ENCODE results near the gene POLR1E. TPM values are rescaled to one million over a fixed set of nuclear protein-coding genes. Genes with fewer than 3 reads are reported as not detected.
"Not testable (repeated sequence)": the region's sequence is repeated elsewhere in the genome, so short reads cannot be mapped to it uniquely, and the experiment has no call there.

The POLR1E gene
- total RNA-seq, 2 experiments from 2014 or later: 80.6 to 81.2 TPM

GRCh38 chr9:37456817-37457216 is 28.9 kb upstream of the POLR1E start:
- ChIA-PET POLR2A (interaction anchor here (0.8 kb wide), 1 partner anchor 8 kb away, joined by 4 read pairs; the partner anchor contains the start of gene ZBTB5), CTCF (no interaction called here)

DNA sequence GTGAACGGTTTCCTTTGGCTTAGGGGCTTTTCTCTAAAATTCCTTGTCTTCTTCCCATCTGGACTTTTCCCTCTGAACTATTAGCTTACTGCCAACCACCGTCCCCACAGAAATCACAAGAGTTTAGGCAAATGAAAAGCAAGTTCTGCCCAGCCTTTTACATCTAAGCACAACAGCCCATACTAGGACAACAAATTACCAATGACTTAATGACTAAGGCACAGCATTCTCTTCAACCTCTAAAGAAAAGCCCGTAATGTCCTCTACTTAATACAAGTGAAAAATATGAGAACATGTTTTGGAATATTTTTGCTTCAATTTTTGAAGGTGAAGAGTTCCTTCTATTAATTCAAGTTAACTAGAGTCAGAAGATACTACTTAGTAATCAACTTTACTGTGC is 21.7 kb upstream of the POLR1E start:
- CTCF ChIA-PET: no interaction called here
- POLR2A ChIA-PET: interaction anchor here (2.3 kb wide), 1 partner anchor 13 kb away, joined by 7 read pairs; no protein-coding TSS in a partner anchor

DNA sequence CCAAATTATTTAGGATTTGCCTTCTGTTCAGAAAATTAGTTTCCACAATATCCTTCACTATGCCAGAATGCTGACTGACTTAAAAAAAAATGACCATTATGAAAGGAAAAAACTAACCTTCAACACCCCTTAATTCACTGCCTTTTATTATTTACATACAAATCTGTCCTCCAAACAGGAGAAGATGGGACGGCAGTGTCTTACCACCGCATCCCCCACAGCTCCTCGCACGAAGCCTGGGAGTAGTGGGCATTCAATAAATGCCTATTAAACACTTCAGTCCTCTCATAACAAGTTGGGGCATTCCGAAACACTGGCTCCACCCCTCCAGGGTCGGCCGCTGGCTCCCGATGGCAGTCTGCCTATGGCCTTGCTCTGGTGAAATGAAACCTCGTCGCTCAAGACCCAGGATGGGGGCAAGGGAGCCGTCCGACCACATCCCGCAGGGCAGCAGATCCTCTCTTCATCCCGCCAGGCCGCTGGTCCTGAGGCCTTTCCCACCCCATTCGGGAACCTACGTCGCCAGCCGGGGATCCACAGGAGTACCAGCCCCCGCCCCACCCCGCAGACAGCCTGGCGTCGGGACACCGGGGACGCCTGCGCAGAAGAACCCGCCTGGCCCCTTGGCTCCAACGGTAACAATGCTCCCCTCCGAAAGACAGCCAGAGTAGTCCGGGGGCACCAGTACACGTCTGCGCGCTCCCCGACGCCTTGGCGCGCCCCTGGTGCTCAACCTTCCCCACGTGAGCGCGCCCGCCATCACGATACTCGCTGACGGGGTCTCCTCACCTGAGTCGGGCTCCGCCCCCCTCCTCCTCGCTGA is 21.1 kb upstream of the POLR1E start:
- ChIA-PET POLR2A (interaction anchor here (1.3 to 2.5 kb wide), 3 partner anchors 8 to 21 kb away, joined by 4 to 23 read pairs (median 7); partner anchors contain the start of gene POLR1E), CTCF (interaction anchor here (1.3 kb wide), 1 partner anchor 21 kb away, joined by 7 read pairs; the partner anchor contains the start of gene POLR1E)

DNA sequence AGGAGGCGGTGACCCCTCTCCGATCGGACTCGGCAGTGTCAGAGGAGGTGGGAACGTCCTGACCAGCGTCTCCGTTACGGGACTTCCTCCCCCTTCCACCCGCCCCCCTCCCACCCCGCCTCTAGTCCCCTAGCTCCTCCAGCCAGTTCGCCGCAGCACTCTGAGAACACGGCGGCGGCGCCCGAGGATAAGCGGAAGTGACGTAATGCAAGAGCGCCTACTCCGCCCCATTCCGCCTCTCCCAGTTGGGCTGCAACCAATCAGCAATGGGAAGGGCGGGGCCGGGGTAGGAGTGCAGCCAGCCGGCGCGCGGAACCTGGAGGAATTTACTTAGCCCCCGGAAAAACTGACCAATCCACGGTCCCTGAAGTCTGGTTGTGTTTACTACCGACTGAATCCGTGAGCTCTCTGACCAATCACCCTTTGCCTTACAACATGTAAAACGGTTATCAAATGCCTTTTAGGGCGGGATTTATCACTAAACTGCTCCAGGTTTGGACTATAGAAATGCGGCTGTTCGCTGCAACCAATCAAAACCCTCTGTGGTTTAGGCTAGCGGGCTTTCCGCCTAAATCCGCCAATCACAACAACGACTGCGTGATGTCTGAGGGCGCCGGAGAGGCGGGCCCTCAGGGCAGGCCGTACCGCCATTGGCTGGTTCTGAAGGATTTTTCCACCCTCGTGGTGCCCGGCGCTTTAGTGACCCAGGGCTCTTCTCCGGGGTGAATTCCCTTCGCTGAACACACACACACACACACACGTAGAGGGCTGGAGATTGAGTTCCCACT is 20.3 kb upstream of the POLR1E start, which contains the start of gene ZBTB5:
ZBTB5 (minus strand) TSS at position 202 of the 788 bp plus-strand sequence. CDS start 22,899 bp downstream, outside the sequence.
- ChIA-PET POLR2A (interaction anchor here (0.6 to 2.5 kb wide), 4 partner anchors 9 to 345 kb away, joined by 3 to 23 read pairs (median 6); partner anchors contain the start of genes POLR1E and ZCCHC7), CTCF (interaction anchor here (1.3 kb wide), 1 partner anchor 20 kb away, joined by 7 read pairs; the partner anchor contains the start of gene POLR1E)

DNA sequence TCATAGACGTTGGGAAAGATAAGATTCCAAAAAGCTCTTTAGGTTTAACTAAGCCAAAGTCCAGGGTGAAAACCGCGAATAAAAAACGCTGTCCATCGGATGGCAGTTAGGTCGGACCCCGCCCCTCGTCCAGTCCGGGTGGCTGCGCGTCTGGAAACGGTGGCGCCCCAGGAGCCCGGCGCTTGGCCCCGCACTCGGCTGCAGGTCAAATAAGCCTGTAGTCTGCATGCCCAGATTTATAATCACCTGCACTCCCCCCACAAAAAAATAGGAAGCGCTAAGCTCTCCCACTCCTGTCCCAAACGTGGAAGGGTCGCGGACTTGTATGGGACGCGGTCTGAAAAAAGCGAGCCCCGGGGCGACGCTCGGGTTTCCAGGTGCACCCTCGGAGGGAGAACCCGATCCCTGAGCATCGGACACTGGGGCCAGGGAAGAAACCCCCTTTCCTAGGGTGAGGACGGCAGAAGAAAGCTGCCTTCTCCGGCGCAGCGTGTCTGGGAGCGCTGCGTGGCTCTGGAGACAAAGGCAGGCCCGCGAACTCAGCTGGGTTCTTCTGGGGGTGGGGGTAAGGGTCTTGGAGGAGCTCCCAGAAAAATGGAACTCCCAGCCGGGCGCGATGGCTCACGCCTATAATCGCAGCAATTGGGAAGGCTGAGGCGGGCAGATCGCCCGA is 19.6 kb upstream of the POLR1E start:
- CTCF ChIA-PET: interaction anchor here (1.3 kb wide), 1 partner anchor 19 kb away, joined by 7 read pairs; the partner anchor contains the start of gene POLR1E

DNA sequence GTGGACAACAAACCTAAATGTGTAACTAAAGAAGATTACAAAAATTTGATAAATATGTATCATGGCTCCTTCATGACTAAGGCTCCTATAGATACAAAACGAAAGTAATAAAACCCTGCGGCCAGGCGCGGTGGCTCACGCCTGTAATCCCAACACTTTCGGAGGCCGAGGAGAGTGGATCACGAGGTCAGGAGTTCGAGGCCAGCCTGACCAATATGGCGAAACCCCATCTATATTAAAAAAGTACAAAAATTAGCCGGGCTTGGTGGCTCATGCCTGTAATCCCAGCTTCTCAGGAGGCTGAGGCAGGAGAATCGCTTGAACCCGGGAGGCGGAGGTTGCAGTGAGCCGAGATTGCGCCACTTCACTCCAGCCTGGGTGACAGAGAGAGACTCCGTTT is 18.2 kb upstream of the POLR1E start:
- POLR2A ChIA-PET, CTCF ChIA-PET: not testable (repeated sequence)

More for the DNA sequence above, 19.6 kb upstream of the POLR1E start:
- POLR2A ChIA-PET: interaction anchor here (0.6 to 2.5 kb wide), 5 partner anchors 9 to 451 kb away, joined by 3 to 23 read pairs (median 4); partner anchors contain the start of genes POLR1E and ZCCHC7

DNA sequence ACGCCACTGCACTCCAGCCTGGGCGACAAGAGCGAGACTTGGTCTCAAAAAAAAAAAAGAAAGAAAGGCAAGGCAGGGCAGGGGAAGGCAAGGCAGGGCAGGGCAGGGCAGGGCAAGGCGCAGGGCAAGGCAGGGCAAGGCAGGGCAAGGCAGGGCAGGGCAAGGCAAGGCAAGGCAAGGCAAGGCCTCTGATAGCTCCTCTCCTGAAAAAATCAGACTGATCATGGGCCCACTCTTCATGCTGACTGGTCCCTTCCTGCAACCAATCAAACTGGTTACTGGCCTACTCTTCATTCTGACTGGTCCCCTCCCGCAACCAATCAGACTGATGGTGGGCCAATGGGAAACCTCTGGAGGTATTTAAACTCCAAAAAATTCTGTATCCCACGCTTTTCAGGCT is 17.1 kb upstream of the POLR1E start:
- CTCF ChIA-PET: interaction anchor here (1.3 kb wide), 1 partner anchor 19 kb away, joined by 3 read pairs; no protein-coding TSS in a partner anchor
- POLR2A ChIA-PET: no interaction called here

DNA sequence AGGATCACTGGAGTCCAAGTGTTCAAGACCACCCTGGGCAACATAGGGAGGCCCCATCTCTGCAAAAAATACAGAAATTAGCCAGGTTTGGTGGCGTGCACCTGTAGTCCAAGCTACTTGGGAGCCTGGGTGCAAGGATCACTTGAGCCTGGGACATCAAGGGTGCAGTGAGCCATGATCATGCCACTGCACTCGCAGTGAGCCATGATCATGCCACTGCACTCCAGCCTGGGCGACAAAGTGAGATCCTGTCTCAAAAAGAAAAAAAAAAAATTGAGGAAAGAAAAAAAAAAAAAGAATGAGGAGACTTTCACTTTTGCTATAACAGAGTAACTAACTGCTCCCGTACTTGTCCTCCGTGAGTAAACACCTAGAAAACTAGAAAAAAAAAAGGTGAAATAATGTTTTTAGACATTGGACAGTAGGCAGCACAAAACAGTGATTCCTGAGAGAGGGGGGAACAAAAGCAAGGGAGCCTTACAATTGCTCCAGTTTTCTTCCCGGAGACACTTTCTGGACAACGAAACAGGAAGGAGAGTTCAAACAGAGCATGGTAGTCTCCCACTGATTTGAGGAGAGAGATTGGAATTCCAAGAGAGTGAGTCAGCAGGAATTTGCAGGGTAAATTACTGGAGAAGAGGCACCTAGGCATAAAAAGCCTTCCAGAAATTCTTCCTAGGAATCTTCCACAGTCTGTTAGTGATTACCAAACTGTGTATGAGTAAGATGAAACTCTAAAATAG is 13.6 kb upstream of the POLR1E start:
- CTCF ChIA-PET: no interaction called here

DNA sequence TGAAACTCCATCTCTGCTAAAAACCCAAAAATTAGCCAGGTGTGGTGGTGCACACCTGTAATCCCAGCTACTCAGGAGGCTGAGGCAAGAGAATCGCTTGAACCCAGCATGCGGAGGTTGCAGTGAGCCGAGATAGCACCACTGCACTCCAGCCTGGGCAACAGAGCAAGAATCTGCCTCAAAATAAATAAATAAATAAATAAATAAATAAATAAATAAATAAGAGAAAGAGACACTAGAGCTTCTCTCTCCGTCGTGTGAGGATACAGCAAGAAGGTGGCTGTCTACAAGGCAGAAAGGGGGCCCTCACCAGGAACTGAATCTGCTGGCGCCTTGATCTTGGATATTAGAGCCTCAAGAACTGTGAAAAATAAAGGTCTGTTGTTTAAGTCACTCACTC is 11.8 kb upstream of the POLR1E start:
- POLR2A ChIA-PET, CTCF ChIA-PET: not testable (repeated sequence)

More for the DNA sequence above, 13.6 kb upstream of the POLR1E start:
- POLR2A ChIA-PET: no interaction called here

DNA sequence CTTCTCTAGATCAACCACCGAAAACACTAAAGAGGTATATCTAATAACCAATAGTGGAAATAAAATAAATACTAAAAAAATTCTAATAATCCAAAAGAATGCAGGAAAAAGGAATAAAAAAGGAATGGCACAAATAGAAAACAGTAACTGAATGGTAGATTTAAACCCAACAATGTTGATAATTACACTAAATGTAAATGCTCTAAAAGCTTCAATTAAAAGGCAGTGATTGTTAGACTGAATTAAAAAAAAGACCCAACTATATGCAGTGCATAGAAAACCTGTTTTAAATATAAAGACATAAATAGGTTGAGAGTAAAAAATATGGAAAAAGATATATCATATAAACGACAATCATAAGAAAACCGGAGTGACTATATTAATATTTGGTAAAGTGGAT is 11.3 kb upstream of the POLR1E start:
- POLR2A ChIA-PET: no interaction called here
- CTCF ChIA-PET: no interaction called here

DNA sequence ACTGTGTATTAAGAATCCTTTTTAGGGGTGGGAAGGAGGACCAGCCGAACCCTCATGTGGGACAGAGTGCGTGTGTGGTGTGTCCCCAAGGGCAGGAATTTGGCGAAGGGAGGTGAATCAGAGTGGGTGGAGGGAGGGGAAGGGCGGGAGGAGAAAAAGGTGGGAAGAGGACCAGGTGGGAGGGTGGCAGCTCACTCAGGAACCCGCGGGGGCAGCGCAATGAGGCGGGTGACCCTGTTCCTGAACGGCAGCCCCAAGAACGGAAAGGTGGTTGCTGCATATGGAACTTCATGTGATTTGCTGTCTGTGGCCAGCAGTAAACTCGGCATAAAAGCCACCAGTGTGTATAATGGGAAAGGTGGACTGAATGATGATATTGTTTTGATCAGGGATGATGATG is 8.8 kb upstream of the POLR1E start:
- ChIA-PET CTCF (no interaction called here), POLR2A (no interaction called here)

DNA sequence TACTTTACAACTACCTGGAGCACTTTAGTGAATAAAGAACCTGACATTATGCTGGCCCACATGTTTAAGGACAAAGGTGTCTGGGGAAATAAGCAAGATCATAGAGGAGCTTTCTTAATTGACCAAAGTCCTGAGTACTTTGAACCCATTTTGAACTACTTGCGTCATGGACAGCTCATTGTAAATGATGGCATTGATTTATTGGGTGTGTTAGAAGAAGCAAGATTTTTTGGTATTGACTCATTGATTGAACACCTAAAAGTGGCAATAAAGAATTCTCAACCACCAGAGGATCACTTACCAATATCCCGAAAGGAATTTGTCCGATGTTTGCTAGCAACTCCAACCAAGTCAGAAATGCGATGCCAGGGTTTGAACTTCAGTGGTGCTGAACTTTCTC is 8.3 kb upstream of the POLR1E start:
- CTCF ChIA-PET, POLR2A ChIA-PET: not testable (repeated sequence)

DNA sequence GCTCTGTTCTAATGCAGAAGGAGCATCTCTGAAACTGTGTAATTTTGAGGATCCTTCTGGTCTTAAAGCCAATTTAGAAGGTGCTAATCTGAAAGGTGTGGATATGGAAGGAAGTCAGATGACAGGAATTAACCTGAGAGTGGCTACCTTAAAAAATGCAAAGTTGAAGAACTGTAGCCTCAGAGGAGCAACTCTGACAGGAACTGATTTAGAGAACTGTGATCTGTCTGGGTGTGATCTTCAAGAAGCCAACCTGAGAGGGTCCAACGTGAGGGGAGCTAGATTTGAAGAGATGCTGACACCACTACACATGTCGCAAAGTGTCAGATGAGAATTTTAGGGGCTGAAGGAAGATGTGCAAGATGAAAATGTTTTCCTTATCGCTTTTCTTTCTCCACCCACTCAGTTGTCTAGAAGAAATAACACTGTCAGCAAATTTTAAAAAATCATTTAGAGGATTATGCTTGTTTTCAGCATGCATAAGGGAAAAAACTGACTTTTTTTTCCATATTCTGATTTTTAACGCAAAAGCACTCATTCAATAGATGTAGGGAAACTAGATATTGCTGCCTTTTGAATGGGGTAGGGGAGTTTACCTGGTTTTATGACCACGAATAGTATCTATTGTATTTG is 7.6 kb upstream of the POLR1E start:
- CTCF ChIA-PET, POLR2A ChIA-PET: not testable (repeated sequence)

- ChIA-PET CTCF (interaction anchor here (0.6 kb wide), 1 partner anchor 304 kb away, joined by 3 read pairs; the partner anchor contains the start of gene EXOSC3), POLR2A (no interaction called here)
Measured at GRCh38 chr9:37480759-37481158, 5.0 kb upstream of the POLR1E start.

- ChIA-PET POLR2A (interaction anchor here (0.6 to 2.5 kb wide), 8 partner anchors 9 to 366 kb away, joined by 3 to 23 read pairs (median 3); partner anchors contain the start of genes TOMM5, ZBTB5 and ZCCHC7), CTCF (interaction anchor here (1.9 kb wide), 1 partner anchor 71 kb away, joined by 4 read pairs; no protein-coding TSS in a partner anchor)
Measured at GRCh38 chr9:37486256-37486615, 488 bp downstream of the POLR1E start.

DNA sequence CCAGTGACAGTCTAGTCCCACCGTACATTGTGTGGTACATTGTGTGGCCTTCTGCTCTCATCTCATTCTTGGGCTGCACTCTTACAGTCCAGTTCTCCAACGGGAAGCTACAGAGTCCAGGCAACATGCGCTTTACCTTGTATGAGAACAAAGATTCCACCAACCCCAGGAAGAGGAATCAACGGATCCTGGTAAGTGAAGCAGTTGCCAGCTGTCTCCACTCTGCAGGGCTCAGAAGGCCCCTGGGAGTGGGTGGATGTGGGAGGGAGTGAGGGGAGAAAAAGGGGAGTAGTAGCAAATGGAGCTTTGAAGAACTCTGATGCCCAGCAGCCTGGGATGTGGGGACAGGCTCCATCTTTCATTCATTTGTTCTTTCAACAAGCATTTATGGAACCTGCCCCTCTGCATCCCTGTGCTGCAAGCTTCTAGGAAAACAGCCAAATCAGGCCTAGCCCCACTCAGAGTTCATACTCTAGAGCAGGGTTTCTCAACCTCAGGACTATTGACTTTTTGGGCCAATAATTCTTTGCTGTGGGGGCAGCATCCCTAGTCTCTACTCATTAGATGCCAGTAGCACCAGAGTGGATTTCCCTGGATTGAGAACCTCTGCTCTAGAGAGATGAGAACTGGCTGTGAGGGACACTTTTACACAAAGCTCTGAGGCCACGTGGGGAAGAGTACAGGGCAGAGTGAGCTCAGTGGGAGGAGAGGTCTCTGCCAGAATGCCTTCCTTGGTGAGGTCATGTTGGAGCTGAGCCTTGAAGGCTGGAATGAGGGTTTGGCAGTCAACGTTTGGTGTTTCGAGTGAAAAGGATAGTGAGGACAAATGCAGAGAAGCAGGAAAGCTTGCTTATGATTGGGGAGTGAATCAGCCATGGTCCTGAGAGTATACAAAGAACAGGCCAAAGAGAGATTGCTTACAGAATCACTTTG is 1.1 kb downstream of the POLR1E start:
- ChIA-PET POLR2A (interaction anchor here (0.6 to 2.5 kb wide), 7 partner anchors 9 to 366 kb away, joined by 3 to 23 read pairs (median 3); partner anchors contain the start of genes TOMM5, ZBTB5 and ZCCHC7), CTCF (interaction anchor here (0.7 to 1.9 kb wide), 3 partner anchors 18 to 105 kb away, joined by 3 to 4 read pairs (median 3); partner anchors contain the start of gene TOMM5)

DNA sequence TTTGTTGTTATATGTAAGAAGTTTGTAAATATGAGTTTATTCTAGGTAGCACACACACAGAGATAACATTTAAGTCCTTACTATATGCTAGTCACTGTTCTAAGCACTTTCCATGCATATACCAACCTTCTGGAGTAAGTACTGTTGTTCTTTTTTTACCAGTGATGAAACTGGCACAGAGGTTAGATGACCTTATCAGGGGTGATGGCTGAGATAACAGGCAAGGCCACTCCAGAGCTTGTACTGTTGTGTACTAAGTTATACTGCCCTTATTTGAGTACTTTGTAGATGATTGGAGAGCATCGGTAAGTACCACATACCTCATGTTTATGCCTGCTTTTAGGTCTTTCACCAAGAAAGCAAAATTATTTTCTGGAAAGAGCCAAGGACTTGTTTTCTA is 6.2 kb downstream of the POLR1E start:
- CTCF ChIA-PET: no interaction called here
- POLR2A ChIA-PET: interaction anchor here (0.7 kb wide), 1 partner anchor 386 kb away, joined by 3 read pairs; no protein-coding TSS in a partner anchor
